CD4-positive, alpha-beta T cell treated with Interleukin-15 for 4 hours (primary cell): ENCODE results near the gene ZNF641.

Experiments used
- DNase-seq: peaks from one replicate; pipeline ENCODE4 v3.0.0-alpha.2; 2020; ENCODE audit warnings: low spot score

Gene ZNF641

GRCh38 chr12:48350249-48351021 lies at the start of gene ZNF641:
TSS of gene ZNF641 (minus strand) at chr12:48350919. CDS start at chr12:48348090, 2,829 bp downstream.
- peak; percentile 82 for DNase-seq

GRCh38 chr12:48390026-48390425 lies 39.3 kb upstream of the ZNF641 start:
- no peak for DNase-seq

- no peak for DNase-seq
Measured at GRCh38 chr12:48389409-48389808, 38.7 kb upstream of the ZNF641 start.

GRCh38 chr12:48388938-48389337 lies 38.2 kb upstream of the ZNF641 start:
- DNase-seq, result no peak

GRCh38 chr12:48388460-48388859 lies 37.7 kb upstream of the ZNF641 start:
- DNase-seq, result no peak

GRCh38 chr12:48380596-48380995 lies 29.9 kb upstream of the ZNF641 start:
- no peak for DNase-seq

- DNase-seq, result no peak
Measured at GRCh38 chr12:48379794-48380193, 29.1 kb upstream of the ZNF641 start.

- no peak for DNase-seq
Measured at GRCh38 chr12:48377646-48378045, 26.9 kb upstream of the ZNF641 start.

GRCh38 chr12:48374164-48374563 lies 23.4 kb upstream of the ZNF641 start:
- no peak for DNase-seq

- DNase-seq, result no peak
Measured at GRCh38 chr12:48366131-48366530, 15.4 kb upstream of the ZNF641 start.

GRCh38 chr12:48361664-48362339 lies 11.1 kb upstream of the ZNF641 start:
- no peak for DNase-seq

GRCh38 chr12:48358937-48359513 lies 8.3 kb upstream of the ZNF641 start:
- DNase-seq, result no peak

- no peak for DNase-seq
Measured at GRCh38 chr12:48356041-48356768, 5.5 kb upstream of the ZNF641 start.

- no peak for DNase-seq
Measured at GRCh38 chr12:48352157-48352760, 1.5 kb upstream of the ZNF641 start.

- DNase-seq, result no peak
Measured at GRCh38 chr12:48351022-48351708, 446 bp upstream of the ZNF641 start.

- no peak for DNase-seq
Measured at GRCh38 chr12:48349471-48349870, 1.2 kb downstream of the ZNF641 start.

GRCh38 chr12:48342980-48343379 lies 7.7 kb downstream of the ZNF641 start:
- DNase-seq, result no peak

GRCh38 chr12:48340943-48341342 lies 9.8 kb downstream of the ZNF641 start:
- no peak for DNase-seq

- DNase-seq, result no peak
Measured at GRCh38 chr12:48339442-48340117, 11.1 kb downstream of the ZNF641 start.

GRCh38 chr12:48336564-48336963 lies 14.2 kb downstream of the ZNF641 start:
- DNase-seq, result no peak

- DNase-seq, result no peak
Measured at GRCh38 chr12:48336061-48336460, 14.7 kb downstream of the ZNF641 start.
